Measurements from ENCODE around the gene ACSM5.

The ACSM5 gene, protein sequence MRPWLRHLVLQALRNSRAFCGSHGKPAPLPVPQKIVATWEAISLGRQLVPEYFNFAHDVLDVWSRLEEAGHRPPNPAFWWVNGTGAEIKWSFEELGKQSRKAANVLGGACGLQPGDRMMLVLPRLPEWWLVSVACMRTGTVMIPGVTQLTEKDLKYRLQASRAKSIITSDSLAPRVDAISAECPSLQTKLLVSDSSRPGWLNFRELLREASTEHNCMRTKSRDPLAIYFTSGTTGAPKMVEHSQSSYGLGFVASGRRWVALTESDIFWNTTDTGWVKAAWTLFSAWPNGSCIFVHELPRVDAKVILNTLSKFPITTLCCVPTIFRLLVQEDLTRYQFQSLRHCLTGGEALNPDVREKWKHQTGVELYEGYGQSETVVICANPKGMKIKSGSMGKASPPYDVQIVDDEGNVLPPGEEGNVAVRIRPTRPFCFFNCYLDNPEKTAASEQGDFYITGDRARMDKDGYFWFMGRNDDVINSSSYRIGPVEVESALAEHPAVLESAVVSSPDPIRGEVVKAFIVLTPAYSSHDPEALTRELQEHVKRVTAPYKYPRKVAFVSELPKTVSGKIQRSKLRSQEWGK

DNA sequence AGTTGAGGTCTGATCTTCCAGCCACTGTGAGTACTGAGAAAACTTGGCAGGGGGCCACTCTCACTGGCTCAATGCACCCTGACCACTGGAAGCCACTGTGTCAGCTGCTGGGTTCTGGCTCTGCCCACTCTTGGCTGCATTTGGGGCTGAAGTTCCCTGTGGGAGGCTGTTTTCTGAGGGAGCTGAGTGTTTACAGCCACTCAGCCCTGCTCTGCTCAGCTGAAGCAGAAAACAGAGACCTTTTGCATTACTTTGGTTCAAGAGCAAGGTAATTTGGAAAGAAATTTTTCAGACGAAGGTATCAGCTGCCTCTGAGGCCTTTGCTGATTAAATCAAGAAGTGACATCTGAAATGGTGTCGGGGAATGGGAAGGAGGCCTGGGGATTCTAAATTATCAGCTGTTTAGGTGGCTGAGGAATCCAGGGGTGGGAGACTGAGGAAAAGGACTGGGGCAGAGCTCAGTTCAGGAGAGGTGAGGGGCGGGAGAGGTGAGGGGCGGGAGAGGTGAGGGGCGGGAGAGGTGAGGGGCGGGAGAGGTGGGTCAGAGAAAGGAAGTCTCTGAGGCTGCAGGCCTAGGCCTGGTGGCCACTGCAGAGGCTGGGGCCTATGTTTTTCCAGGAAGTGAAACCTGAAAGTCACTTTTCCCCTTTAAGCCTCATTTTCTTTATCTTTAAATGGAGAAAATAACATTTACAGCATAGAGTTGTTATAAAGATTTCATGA, at the start of gene ACSM5:
TSS of gene ACSM5 (plus strand) at position 137 of the 723 bp plus-strand sequence. CDS start 1,951 bp downstream, outside the sequence.
- DNase-seq (ENCODE audit: low read depth in 2 of 3, low spot score in 2 of 3), result no peak

GRCh38 chr16:20359997-20360396, 49.3 kb upstream of the ACSM5 start:
- no peak for DNase-seq (ENCODE audit: low read depth in 2 of 3, low spot score in 2 of 3)

DNA sequence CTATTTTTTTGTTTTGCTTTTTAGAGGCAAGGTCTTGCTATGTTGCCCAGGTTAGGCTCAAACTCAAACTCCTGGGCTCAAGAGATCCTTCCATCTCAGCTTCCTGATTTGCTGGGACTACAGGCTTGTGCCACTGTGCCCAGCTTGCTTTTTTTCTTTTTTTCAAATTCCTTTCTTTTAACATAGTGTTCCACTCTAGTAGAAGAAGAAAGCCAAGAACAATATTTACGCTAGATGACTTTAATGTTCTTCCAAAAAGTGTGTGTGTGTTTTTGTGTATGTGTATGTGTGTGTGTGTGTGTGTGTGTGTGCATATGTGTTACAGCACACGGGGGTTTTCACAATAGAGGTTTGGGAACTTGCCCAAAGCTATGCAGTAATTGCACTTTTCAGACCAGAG, 46.1 kb upstream of the ACSM5 start:
- DNase-seq (ENCODE audit: low read depth in 2 of 3, low spot score in 2 of 3), result no peak

- DNase-seq (ENCODE audit: low read depth in 2 of 3, low spot score in 2 of 3), result no peak
Measured at GRCh38 chr16:20364051-20364450, 45.3 kb upstream of the ACSM5 start.

DNA sequence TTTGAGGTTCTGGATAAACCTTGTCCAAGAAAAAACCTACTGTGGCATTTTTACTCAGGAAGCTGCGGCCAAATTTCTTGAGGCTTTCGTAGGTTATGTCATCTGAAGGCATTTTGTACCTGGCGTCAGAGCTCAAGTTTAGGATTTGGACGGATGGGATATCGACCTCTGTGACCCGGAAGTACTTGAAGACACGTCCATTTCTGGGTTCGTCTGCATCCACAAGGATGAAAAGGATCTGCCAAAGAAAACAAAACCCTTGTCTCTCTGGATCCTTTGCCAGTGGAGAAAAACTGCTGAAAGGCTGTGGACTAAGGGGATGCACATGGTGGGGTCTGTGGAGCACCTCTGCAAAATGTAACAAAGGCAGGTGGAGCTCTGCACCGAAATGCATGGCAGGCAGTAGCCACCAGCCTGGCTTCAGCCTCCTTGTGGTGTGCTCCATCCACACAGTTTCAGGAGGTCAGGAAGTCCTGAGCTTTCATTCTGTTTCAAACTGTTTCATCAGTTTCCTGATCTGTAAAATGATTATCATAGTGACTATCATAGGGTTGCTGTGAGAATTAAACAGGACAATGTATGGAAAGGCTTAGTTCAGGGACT, 39.8 kb upstream of the ACSM5 start:
- DNase-seq (ENCODE audit: low read depth in 2 of 3, low spot score in 2 of 3), result no peak

GRCh38 chr16:20372701-20373100, 36.6 kb upstream of the ACSM5 start:
- DNase-seq (ENCODE audit: low read depth in 2 of 3, low spot score in 2 of 3), result no peak

GRCh38 chr16:20377181-20377580, 32.2 kb upstream of the ACSM5 start:
- DNase-seq (ENCODE audit: low read depth in 2 of 3, low spot score in 2 of 3), result no peak

GRCh38 chr16:20380782-20381181, 28.6 kb upstream of the ACSM5 start:
- no peak for DNase-seq (ENCODE audit: low read depth in 2 of 3, low spot score in 2 of 3)

GRCh38 chr16:20382202-20382948, 27.0 kb upstream of the ACSM5 start:
- DNase-seq (ENCODE audit: low read depth in 2 of 3, low spot score in 2 of 3), result no peak

DNA sequence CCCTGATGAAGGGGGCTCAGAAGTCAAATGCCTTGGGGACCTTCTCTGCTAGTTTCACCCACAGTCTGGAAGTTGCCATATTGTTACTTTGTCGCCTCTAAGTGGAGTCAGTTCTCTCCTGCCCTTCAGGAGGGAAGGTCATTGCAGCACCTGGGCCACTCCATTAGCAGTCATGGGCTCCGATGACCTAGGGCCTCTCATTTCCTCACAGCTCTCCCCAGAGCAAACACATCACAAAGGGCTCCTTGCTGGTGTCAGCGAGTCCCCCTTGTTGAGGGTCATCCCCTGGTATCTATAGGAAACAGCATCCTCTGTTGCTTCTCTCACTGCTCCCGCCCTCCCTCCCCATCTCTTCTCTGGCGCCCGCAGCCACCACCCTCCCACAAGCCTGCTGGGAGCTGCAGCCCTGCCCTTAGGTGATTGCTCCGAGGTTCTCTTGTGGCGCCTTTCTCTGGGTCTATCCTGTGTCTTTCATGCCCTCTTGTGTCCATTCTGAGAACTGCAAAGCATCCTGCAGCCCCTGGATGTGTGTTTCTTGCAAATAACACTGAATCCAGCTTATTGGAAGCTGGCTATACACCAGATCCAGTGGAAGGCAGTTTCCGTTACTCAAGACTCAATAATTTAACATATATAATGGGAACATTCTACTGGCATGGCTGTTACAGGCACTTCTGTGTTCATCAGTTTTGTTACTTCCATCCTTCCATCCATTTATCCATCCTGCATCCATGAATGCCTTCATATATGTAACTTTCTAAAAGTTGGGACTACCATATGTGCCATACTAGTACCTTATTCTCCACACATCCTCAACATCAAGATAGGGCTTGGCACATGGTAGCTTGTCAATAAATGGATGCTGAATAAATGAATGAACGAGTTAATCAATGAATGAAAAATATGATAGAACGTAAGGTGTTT, 26.0 kb upstream of the ACSM5 start:
- peak in 2 of 3 experiments; percentile 1 to 23 for DNase-seq (ENCODE audit: low read depth in 2 of 3, low spot score in 2 of 3)

DNA sequence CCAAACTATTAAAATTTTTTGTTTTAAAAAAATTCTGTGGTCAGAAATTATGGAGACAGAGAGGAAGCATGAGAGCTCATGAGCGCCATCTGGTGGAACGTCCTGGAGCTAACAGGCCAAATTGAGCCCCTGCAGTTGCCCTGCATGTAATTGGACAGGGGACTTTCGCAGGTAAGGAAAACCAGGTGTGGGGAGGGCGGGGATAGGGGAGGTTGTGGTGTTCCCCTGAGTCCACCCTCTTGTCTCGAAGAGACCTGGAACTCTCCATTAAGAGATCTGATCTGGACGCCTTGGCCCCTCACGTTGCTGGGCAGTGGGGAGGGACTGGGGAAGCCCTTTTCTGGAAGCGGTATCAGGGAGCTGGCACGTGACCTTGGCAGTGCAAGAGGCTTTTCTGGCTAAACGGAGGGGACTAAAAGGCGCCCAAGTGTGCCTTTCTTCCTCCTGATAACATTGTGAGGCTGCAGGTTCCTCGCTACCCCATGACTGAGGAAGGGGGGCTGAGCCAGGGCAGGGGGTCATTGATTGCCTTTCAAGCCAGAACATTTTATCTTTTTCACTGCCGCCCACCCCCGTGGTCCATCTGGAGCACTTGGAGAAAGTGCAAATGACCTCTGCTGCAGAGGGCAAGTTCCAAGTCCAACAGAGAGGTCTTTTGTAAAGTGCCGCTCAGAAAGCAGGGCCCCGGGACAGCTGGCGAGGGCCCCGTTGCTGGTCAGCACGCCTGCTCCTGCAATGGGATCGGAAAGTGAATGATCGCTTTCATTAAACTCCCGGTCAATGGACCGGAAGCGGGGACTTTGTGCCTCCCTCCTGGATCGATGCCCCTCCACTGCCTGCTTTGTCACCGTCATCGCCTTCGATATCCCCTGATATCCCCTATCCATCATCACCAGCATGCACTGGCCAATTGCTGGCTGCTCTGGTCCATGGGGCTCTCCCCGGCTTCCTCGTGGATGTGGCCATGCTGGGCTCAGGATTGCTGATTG, 23.2 kb upstream of the ACSM5 start:
- peak in 2 of 3 experiments; percentile 13 to 27 for DNase-seq (ENCODE audit: low read depth in 2 of 3, low spot score in 2 of 3)

DNA sequence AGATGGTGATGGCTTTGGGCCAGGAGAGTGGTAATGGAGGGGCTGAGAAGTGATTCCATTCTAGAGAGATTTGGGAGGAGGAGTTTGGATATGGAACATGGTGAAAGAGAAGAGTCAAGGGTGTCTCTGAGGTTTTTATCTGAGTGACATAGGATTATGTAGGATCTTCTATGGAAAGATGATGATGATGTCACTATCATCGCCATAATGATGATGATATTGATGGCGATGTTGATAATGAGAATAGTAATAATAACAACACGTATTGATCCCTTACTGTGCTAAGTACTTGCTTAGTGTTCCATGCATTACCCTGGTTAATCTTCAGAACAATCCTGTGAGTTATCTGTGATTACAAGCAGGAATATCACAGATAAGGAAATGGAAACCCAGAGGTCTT, 21.4 kb upstream of the ACSM5 start:
- no peak for DNase-seq (ENCODE audit: low read depth in 2 of 3, low spot score in 2 of 3)

DNA sequence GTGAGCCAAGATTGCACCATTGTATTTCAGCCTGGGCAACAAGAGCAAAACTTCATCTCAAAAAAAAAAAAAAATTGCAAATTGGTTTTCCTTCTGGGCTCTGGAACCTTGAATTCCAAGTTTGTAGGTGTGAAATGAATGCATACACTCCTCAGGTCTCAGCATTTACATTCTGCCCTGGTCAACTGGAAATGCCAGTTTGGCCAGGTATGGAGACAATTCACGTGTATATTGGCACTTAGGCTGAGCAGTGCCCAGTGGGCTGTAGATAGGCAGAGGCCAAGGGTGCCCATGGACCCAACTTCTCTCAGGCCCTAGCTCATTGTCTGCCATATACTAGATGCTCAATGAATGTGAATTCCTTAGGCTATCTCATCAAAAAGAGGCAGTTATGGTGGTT, 20.5 kb upstream of the ACSM5 start:
- no peak for DNase-seq (ENCODE audit: low read depth in 2 of 3, low spot score in 2 of 3)

DNA sequence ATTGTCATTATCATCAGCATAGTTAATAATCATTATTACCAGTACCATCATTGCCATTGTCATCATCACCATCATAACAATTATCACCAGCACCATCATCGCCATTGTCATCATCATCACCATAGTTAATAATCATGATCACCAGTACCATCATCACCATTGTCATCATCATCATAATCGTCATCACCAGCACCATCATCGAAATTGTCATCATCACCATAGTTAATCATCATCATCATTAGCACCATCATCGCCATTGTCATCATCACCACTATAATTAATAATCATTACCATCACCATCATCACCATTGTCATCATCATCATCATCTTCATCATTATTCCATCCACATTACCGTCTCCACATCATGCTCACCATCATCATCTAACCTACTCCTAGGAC, 18.3 kb upstream of the ACSM5 start:
- DNase-seq (ENCODE audit: low read depth in 2 of 3, low spot score in 2 of 3), result no peak

GRCh38 chr16:20393801-20394577, 15.3 kb upstream of the ACSM5 start:
- DNase-seq (ENCODE audit: low read depth in 2 of 3, low spot score in 2 of 3), result no peak

GRCh38 chr16:20395946-20396345, 13.4 kb upstream of the ACSM5 start:
- DNase-seq (ENCODE audit: low read depth in 2 of 3, low spot score in 2 of 3), result no peak

- DNase-seq (ENCODE audit: low read depth in 2 of 3, low spot score in 2 of 3), result no peak
Measured at GRCh38 chr16:20396846-20397467, 12.4 kb upstream of the ACSM5 start.
